HG02938 (cell line): ENCODE data around the gene SMARCB1.

Experiments
- ATAC-seq: cut with Tn5 transposase; IDR thresholded peaks from one replicate; pipeline ENCODE4 v1.9.1; 2021; ENCODE audit warnings: mild to moderate bottlenecking, moderate library complexity; ENCODE audit not compliant: unreplicated experiment

The SMARCB1 gene

GRCh38 chr22:23801238-23801821 lies 14.6 kb downstream of the SMARCB1 start:
- ATAC-seq = no peak

GRCh38 chr22:23801886-23802377 lies 15.2 kb downstream of the SMARCB1 start:
- ATAC-seq = no peak

GRCh38 chr22:23803001-23803819 lies 16.4 kb downstream of the SMARCB1 start:
- no peak for ATAC-seq

DNA sequence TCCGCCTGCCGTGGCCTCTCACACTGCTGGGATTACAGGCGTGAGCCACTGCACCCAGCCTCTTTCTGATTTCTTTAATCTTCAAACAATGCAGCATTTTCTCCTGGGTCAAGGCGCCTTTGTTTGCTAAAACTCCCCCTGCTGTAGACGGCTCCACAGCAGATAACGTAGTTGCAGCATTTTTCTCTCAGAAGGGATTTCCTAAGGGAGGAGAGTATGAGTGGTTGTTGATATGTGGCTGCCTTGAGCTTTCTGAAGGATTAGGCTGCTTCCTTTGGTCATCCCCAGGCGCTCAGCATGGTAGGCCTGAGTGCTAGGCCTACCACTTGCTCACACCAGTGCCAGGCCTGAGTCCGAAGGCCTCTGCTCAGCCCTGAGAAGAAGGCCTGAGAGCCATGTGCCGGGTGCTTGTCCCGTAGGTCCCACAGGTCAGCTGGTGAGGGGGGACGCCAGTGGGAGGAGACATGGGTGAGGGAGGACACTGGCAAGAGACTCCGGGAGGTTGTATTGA lies 18.1 kb downstream of the SMARCB1 start:
- ATAC-seq = no peak

DNA sequence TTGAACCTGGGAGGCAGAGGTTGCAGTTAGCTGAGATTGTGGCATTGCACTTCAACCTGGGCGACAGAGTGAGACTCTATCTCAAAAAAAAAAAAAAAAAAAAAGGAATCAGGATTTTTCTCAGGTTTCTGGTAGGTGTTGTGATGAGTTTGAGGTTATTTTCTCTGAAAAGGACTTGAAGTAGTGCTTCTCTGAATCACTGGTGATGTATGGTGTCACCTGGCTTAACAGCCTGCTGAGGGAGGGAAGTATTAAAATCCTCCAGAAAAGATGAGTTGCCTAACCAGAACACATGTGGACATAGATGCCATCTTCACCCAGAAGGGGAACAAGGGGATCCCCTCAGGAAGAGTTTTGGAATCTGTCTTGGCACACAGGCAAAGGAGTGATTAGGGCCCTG lies 20.1 kb downstream of the SMARCB1 start:
- no peak for ATAC-seq

DNA sequence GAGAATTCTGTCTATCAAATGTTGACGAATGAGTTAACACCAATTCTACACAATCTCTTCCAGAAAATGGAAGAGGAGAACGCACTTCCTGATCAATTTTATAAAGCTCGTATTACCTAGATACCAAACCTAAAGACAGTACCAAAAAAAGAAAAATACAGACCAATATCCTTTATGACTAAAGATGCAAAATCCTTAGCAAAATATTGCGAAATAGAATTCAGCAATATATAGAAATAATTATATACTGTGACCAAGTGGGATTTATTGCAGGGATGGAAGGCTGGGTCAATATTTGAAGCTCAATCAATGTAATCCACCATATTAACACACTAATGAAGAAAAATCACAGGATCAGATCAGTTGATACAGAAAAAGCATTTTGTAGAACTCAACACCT lies 25.6 kb downstream of the SMARCB1 start:
- ATAC-seq = no peak

DNA sequence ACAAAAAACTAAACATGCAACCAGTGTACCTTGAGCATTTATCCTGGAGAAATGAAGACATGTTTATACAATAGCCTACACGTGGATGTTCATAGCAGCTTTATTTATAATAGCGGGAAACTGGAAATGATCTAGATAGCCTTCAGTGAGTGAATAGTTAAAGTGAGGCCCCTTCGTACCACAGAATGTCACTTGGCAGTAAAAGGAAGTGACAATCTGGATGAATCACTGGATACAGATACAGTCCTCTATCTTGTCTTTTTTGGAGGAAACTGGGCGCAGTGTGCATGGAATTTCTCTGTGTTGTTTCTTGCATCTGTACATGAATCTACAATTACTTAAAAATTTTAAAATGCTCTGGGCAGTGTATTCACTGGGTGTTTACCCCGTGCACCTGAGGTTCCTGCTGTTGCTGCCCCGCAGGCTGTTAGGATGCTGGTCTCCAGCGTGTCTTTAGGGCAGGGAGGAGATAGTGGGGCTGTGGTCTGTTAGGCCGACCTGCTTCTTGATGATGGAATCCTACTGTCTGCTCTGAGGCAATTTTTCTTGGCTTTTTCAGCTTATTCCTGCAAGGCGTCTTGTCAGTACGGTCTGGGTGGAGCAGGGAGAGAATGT lies 28.9 kb downstream of the SMARCB1 start:
- ATAC-seq = no peak

GRCh38 chr22:23816156-23816976 lies 29.6 kb downstream of the SMARCB1 start:
- no peak for ATAC-seq

DNA sequence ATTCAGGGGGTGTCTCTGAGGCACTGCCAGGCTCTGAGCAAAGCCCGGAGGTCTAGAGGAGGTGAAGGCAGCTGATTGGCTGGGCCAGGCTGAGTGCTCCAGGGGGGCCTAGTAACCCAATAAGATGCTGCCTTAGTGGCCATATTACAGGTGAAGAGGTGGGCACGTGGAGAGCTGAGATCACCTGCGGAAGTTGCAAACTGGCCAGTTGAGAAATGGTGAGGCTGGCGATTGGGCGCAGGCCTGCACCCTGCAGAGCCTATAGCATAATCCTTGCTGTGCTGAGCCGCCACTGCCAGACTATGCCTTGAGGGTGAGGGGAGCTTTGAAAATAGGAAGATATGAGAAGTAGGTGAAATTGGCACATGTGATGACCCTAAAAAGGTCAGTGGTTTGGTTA lies 30.4 kb downstream of the SMARCB1 start:
- ATAC-seq = no peak

DNA sequence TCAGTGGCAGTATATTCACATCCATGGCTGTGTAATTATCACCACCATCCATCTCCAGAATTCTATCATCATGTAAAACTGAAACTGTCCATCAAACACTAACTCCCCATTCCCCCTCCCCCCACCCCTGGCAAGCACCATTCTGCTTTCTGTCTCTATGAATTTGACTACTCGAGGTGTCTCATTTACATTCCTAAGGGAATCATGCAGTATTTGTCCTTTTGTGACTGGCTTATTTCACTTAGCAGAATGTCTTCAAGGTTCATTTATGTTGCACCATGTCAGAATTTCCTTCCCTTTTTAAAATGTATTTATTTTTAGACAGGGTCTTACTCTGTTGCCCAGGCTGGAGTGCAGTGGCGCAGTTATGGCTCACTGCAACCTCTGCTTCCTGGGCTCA lies 31.8 kb downstream of the SMARCB1 start:
- no peak for ATAC-seq

DNA sequence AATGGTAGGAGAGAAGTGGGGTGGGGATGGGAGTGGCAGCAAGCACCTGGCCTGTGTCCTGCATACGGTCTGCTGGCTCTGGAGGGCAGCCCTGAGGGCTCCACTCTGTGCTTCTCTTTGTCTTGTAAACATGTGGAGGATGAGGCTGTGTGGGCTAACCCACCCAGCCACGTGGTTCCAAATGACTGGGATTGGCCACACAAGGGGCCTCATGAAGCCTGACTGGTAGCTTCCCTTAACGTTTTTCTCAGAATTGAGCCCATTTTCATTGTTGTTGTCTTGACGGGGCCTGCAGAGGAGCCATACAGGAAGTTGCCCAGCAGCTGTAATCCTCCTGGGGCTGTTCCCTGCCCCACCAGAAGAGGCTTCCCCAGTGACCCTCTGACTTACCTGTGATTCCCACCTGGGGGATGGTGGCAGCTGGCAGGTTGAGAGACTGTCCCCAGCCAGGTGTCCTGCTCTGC lies 34.0 kb downstream of the SMARCB1 start:
- no peak for ATAC-seq

DNA sequence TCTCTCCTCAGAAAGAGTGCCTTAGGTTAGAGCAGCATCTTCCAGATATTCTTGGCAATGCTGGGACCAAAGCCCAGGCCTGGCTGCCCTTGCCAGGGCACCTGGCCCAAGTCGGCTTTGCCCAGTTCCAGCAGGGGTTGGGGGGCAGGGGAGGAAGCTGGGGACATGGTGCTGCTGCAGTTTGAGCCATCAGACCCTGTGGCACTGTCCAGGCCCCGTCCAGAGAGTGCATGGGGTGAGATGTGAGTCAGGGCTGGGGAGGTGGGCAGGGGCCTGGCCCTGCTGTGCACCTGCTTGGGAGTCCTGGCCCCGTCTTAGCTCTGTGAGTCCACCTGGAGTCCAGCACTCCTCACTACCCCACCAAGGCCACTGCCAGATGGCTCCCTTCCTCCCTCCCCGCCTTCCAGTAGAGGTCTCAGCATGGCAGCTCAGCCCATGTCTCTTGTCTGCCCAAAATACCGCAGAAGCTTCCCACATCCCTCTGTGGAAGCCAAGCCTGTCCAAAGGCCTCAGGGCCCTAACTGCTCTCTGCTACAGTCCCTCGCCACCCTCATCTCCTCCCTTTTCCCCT lies 35.4 kb downstream of the SMARCB1 start:
- no peak for ATAC-seq

- ATAC-seq = no peak
Measured at GRCh38 chr22:23823331-23823791, 36.6 kb downstream of the SMARCB1 start.

DNA sequence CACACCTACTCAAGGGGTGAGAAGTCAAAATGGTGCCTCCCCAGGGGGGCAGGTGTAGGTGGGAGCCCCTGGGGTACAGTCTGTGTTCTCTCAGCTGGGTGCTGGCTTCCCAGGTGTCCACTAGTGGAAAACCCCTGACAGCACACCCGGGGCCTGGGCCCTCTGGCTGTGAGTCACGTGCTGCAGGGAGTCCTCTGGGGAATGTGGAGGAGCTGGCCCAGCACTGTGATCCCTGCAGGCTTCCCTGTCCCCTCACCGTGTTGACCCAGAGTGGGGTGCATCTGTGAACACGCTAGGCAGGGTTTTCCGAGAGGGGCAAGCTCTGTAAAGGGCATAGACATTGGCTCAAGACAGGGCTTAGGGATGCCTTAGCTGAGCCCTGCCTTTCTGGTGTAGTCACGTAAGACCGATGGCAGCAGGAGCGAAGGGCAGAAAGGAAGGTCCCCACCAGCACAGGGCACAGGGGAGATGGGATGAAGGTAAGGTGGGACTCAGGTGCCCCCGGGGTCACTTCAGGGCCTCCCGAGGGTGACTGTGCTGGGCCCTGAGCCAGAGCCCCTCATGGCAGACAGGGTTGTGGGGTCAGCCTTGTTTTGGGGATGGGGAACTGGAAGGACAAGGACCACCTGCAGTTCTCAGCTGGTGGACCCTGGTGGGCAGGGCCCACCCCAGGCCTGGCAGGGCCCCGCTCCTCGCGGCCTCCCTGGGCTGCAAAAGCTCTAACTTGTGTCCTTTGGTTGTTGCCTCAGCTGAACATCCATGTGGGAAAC lies 37.9 kb downstream of the SMARCB1 start:
- no peak for ATAC-seq

- ATAC-seq = no peak
Measured at GRCh38 chr22:23825246-23825905, 38.6 kb downstream of the SMARCB1 start.

DNA sequence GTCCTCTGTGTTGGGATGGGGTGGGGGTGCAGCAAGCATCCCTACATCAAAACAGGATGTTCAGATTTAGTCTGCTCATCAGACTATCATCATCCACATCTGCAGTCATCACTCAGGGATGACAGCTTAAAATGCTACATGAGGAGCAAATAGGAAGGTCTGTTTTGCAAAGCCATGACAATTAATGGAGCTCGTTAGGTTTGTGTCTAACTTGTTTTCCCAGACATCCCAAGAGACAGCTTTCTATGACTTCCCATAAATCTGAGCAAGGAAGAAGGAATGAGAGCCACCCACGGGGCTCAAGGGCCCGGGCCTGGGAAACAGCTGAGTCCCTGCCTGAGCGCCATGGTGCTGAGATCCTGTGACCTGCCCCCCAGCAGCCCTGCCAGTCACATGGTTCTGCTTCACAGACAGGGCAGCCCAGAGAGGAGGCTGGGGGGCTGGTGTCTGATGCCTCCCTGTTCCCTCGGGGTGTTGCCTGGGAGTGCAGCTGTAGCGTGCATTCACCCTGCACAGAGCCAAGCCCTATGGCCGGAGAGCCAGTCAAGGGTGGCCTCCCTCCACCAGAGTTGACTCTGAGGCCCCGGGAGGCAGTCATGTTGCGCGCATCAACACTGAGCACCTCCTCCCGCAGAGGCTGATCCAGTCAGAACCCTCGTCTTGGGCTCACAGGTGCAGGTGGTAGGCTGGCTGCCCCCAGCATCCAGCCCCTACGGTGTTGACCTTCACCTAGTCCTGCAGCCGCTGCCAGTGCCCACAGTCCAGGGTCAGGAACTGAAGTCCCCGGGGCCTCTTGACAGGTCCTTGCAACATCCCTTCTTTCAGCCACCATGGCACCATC lies 40.0 kb downstream of the SMARCB1 start:
- no peak for ATAC-seq

DNA sequence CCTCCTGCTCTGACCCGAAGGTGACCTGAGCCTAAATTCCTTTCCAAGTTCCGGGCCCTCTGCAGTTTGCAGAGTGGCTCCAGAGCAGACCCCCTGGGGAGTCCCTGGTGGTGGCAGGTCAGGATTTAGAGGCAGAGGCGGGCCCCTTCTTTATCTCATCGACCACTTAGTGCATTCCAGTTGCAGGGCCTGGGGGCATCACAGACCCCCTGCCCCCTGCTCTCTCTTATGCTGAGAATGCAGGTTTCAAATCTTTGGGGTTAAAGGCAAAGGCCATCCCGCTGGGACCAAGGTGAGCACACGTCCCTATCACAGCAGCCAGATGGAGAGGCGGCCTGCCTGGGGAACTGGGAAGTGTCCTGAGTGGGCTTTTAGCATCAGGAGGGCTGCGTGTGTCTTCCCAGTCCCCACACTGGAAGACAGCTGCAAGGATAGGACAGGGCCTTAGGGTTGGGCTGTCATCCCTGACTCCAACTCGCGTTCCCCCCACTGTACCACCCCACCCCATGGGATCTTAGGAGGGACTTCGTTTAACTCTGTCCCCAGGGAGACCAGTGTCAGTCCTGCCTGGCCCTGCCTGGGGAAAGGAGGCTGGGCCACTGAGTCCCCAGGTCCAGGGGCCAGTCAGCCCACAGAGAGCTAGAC lies 40.7 kb downstream of the SMARCB1 start:
- ATAC-seq = no peak
